Activated B cell treated with CpG ODN at 0.5 μM for 24 hours (primary cell): Measurements from ENCODE around the gene SNAPC1. TPM values are rescaled to one million over a fixed set of nuclear protein-coding genes. Genes with fewer than 3 reads are reported as not detected.
"Not testable (repeated sequence)": the region's sequence is repeated elsewhere in the genome, so short reads cannot be mapped to it uniquely, and the experiment has no call there.

Experiments used
- ATAC-seq: fragments of 200-7000 bp; cut with Tn5 transposase; one replicate; pipeline ENCODE4 v1.10.0; 2021; ENCODE audit warnings: low read depth, mild to moderate bottlenecking, moderate library complexity
- CTCF ChIA-PET: fragments of 350-600 bp; sonication (Branson Sonifier 250); formaldehyde crosslinking; loops from one replicate; lab custom pipeline; 2021; ENCODE audit warnings: antibody characterized with exemption; lab: Charles Lee
- POLR2A ChIA-PET: fragments of 350-600 bp; sonication (Branson Sonifier 250); formaldehyde crosslinking; loops from one replicate; lab custom pipeline; 2021; ENCODE audit warnings: antibody characterized with exemption; lab: Charles Lee
- DNase-seq: peaks from one replicate; pipeline ENCODE4 v3.0.0; 2022
- H3K27ac Mint-ChIP-seq: one replicate; pipeline ENCODE4 v1.8.0; 2020; ENCODE audit warnings: mixed read lengths
- H3K27me3 Mint-ChIP-seq: one replicate; pipeline ENCODE4 v1.8.0; 2021; ENCODE audit warnings: mixed read lengths
- H3K36me3 Mint-ChIP-seq: one replicate; pipeline ENCODE4 v1.8.0; 2021; ENCODE audit warnings: low read depth, mixed read lengths
- H3K4me1 Mint-ChIP-seq: one replicate; pipeline ENCODE4 v1.8.0; 2021; ENCODE audit warnings: mixed read lengths
- H3K4me3 Mint-ChIP-seq: one replicate; pipeline ENCODE4 v1.8.0; 2020; ENCODE audit warnings: mild to moderate bottlenecking, mixed read lengths
- H3K9me3 Mint-ChIP-seq: one replicate; pipeline ENCODE4 v1.8.0; 2020; ENCODE audit warnings: mixed read lengths
- CTCF ChIP-seq: fragments of 200-600 bp; IDR thresholded peaks from one replicate; pipeline ENCODE4 v1.8.0; 2022; ENCODE audit warnings: antibody characterized with exemption, mild to moderate bottlenecking
- intact Hi-C: fragments of 100-400 bp; cut with micrococcal nuclease; formaldehyde crosslinking; loops from one replicate; pipeline ENCODE4 v1.15.1; 2024
- total RNA-seq: library from RNA; stranded (reverse); gene quantifications from 2 replicates; pipeline ENCODE4 v1.2.3, GENCODE V29; 2022

SNAPC1 gene
- total RNA-seq, 1 donor from 2014 or later: 5.2 TPM

- CTCF ChIA-PET: no interaction called here
- H3K9me3 Mint-ChIP-seq: no peaks in the 10 kb centered on the region
- TF ChIP-seq CTCF: no peak
Measured at GRCh38 chr14:61754627-61755381, 7.4 kb upstream of the SNAPC1 start.

GRCh38 chr14:61755382-61755742 is 6.9 kb upstream of the SNAPC1 start:
- H3K27me3 Mint-ChIP-seq, CTCF ChIA-PET, H3K27ac Mint-ChIP-seq, ATAC-seq, H3K9me3 Mint-ChIP-seq, H3K4me3 Mint-ChIP-seq, POLR2A ChIA-PET, DNase-seq, H3K36me3 Mint-ChIP-seq: not testable (repeated sequence)
- intact Hi-C loops: loop anchor here (10.0 kb wide), 1 partner anchor 431 kb away; the partner anchor contains the start of gene PRKCH
- peaks cover 27% of the 10 kb centered on the region for H3K4me1 Mint-ChIP-seq

More at GRCh38 chr14:61754627-61755381, 7.4 kb upstream of the SNAPC1 start:
- Mint-ChIP-seq H3K27me3 (no peaks in the 10 kb centered on the region), H3K27ac (no peak overlapping the region), H3K4me1 (peaks cover 32% of the 10 kb centered on the region), H3K4me3 (no peak overlapping the region), H3K36me3 (peaks cover 2% of the 10 kb centered on the region)
- intact Hi-C loops: loop anchor here (5.0 to 10.0 kb wide), 2 partner anchors 362 to 430 kb away; partner anchors contain the start of gene PRKCH
- DNase-seq (no peak), ATAC-seq (no peak)
- POLR2A ChIA-PET: no interaction called here

GRCh38 chr14:61756135-61756534 is 6.1 kb upstream of the SNAPC1 start:
- Mint-ChIP-seq H3K36me3 (no peaks in the 10 kb centered on the region), H3K4me3 (no peak overlapping the region), H3K9me3 (no peaks in the 10 kb centered on the region), H3K27me3 (no peaks in the 10 kb centered on the region), H3K27ac (no peak overlapping the region), H3K4me1 (peaks cover 21% of the 10 kb centered on the region)
- ATAC-seq (no peak), DNase-seq (no peak)
- ChIA-PET CTCF (no interaction called here), POLR2A (no interaction called here)
- intact Hi-C loops: loop anchor here (10.0 kb wide), 1 partner anchor 431 kb away; the partner anchor contains the start of gene PRKCH
- no peak for TF ChIP-seq CTCF

GRCh38 chr14:61759878-61760277 is 2.3 kb upstream of the SNAPC1 start:
- ChIA-PET CTCF (no interaction called here), POLR2A (no interaction called here)
- ATAC-seq (no peak), DNase-seq (no peak)
- intact Hi-C loops: loop anchor here (10.0 kb wide), 1 partner anchor 435 kb away; the partner anchor contains the start of gene PRKCH
- Mint-ChIP-seq H3K27ac (no peak overlapping the region), H3K27me3 (no peaks in the 10 kb centered on the region), H3K4me1 (peaks cover 25% of the 10 kb centered on the region), H3K9me3 (no peaks in the 10 kb centered on the region), H3K36me3 (peaks cover 10% of the 10 kb centered on the region), H3K4me3 (no peak overlapping the region)
- TF ChIP-seq CTCF: no peak

- intact Hi-C loops: no loop called here
- CTCF ChIA-PET: interaction anchor here (1.1 to 1.6 kb wide), 5 partner anchors 10 to 365 kb away, joined by 3 to 10 read pairs (median 5); no protein-coding TSS in a partner anchor
- POLR2A ChIA-PET: interaction anchor here (0.6 to 2.7 kb wide), 25 partner anchors 11 to 1782 kb away, joined by 3 to 50 read pairs (median 4); partner anchors contain the start of genes HIF1A, PPM1A and PPP2R5E
- Mint-ChIP-seq H3K27me3 (no peaks in the 10 kb centered on the region), H3K36me3 (peaks cover 23% of the 10 kb centered on the region), H3K4me1 (peaks cover 31% of the 10 kb centered on the region), H3K27ac (peak overlapping the region; percentile 95), H3K4me3 (peak overlapping the region; percentile 95), H3K9me3 (no peaks in the 10 kb centered on the region)
- ATAC-seq (no peak), DNase-seq (no peak)
- no peak for TF ChIP-seq CTCF
Measured at GRCh38 chr14:61761557-61761956, 663 bp upstream of the SNAPC1 start.
